Measurements from ENCODE around the gene CBLL1. TPM values are rescaled to one million over a fixed set of nuclear protein-coding genes. Genes with fewer than 3 reads are reported as not detected.

The CBLL1 gene
- total RNA-seq, 1 experiment from 2014 or later: 35.0 TPM

GRCh38 chr7:107785170-107785569 lies 41.2 kb downstream of the CBLL1 start:
- no peak overlapping the region for H3K27ac ChIP-seq (ENCODE audit: low read depth, low read length)
- H3K79me2 ChIP-seq (ENCODE audit: insufficient read depth, low read length): no peaks in the 10 kb centered on the region
- RAD21 ChIA-PET (ENCODE audit: low non-redundant PET in 1 of 2, low total read pairs in 2 of 2, uncharacterized antibody in 2 of 2, unreplicated experiment in 2 of 2): no interaction called here
- TF ChIP-seq MAX (IDR thresholded peaks at IDR 0.05) (no peak), SP1 (IDR thresholded peaks at IDR 0.05; ENCODE audit: low read depth) (no peak), ZFX (IDR thresholded peaks at IDR 0.05) (no peak), EZH2 (IDR thresholded peaks at IDR 0.05) (no peak), ATF3 (IDR thresholded peaks at IDR 0.05) (no peak), CEBPB (IDR thresholded peaks at IDR 0.05; ENCODE audit: low read depth) (no peak), EGR1 (IDR thresholded peaks at IDR 0.05; ENCODE audit: low read depth) (no peak), REST (IDR thresholded peaks at IDR 0.05; ENCODE audit: low read depth) (no peak), SIN3A (IDR thresholded peaks at IDR 0.05; ENCODE audit: low read depth) (no peak), CBX3 (IDR thresholded peaks at IDR 0.05; ENCODE audit: low read depth) (no peak), ZNF274 (IDR thresholded peaks at IDR 0.05; ENCODE audit: low read depth, low read length) (no peak), ZBTB33 (IDR thresholded peaks at IDR 0.05; ENCODE audit: extremely low read depth, insufficient replicate concordance, low read length) (no peak), SRF (IDR thresholded peaks at IDR 0.05; ENCODE audit: low read depth) (no peak), POLR2AphosphoS5 (IDR thresholded peaks at IDR 0.05; ENCODE audit: low read depth, low read length) (no peak), RAD21 (IDR thresholded peaks at IDR 0.05; ENCODE audit: low read depth) (no peak), TCF7L2 (IDR thresholded peaks at IDR 0.05; ENCODE audit: borderline replicate concordance, extremely low read depth, insufficient read depth, insufficient read length) (no peak)
- TF ChIP-seq, protein P1, sequence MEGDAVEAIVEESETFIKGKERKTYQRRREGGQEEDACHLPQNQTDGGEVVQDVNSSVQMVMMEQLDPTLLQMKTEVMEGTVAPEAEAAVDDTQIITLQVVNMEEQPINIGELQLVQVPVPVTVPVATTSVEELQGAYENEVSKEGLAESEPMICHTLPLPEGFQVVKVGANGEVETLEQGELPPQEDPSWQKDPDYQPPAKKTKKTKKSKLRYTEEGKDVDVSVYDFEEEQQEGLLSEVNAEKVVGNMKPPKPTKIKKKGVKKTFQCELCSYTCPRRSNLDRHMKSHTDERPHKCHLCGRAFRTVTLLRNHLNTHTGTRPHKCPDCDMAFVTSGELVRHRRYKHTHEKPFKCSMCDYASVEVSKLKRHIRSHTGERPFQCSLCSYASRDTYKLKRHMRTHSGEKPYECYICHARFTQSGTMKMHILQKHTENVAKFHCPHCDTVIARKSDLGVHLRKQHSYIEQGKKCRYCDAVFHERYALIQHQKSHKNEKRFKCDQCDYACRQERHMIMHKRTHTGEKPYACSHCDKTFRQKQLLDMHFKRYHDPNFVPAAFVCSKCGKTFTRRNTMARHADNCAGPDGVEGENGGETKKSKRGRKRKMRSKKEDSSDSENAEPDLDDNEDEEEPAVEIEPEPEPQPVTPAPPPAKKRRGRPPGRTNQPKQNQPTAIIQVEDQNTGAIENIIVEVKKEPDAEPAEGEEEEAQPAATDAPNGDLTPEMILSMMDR (IDR thresholded peaks at IDR 0.05 in 2 of 3, conservative IDR thresholded peaks at IDR 0.05 in 1 of 3; ENCODE audit: borderline replicate concordance in 1 of 3, insufficient read depth in 1 of 3, low read depth in 2 of 3, low read length in 2 of 3): no peak
- intact Hi-C loops (cut with micrococcal nuclease): no loop called here
- no peaks in the 10 kb centered on the region for H3K9me3 ChIP-seq (ENCODE audit: control insufficient read depth in 1 of 2, insufficient read depth in 1 of 2, low read depth in 1 of 2, low read length in 2 of 2)
- CTCF ChIA-PET: no interaction called here
- ATAC-seq: no peak
- H3K4me3 ChIP-seq (replicated peaks in 1 of 2; ENCODE audit: low read depth in 1 of 2, low read length in 2 of 2): no peak overlapping the region
- no peak overlapping the region for H2AFZ ChIP-seq (ENCODE audit: low read depth, low read length, poor library complexity, severe bottlenecking)
- no peak overlapping the region for H3K4me2 ChIP-seq (ENCODE audit: low read length)
- no peaks in the 10 kb centered on the region for H3K9me2 ChIP-seq (ENCODE audit: insufficient read depth)
- no peaks in the 10 kb centered on the region for H3K4me1 ChIP-seq (ENCODE audit: control insufficient read depth in 1 of 2, insufficient read depth in 2 of 2, low read length in 2 of 2)
- no peaks in the 10 kb centered on the region for H3K27me3 ChIP-seq (ENCODE audit: insufficient read depth, low read length)
- no peaks in the 10 kb centered on the region for H4K20me1 ChIP-seq (ENCODE audit: insufficient read depth)
- POLR2A ChIA-PET: no interaction called here
- H3K36me3 ChIP-seq (ENCODE audit: control insufficient read depth in 1 of 2, insufficient read depth in 2 of 2, low read length in 2 of 2): no peaks in the 10 kb centered on the region
- no peak for DNase-seq (ENCODE audit: low read depth, low spot score)
- no TSS peak for BruUV-seq (replicated peaks)
- H3K9ac ChIP-seq (ENCODE audit: low read length): no peak overlapping the region
